Spleen (tissue), 11 donors: Measurements from ENCODE around the gene AHCYL2. TPM values are rescaled to one million over a fixed set of nuclear protein-coding genes. Genes with fewer than 3 reads are reported as not detected.
"Not testable (repeated sequence)": the region's sequence is repeated elsewhere in the genome, so short reads cannot be mapped to it uniquely, and the experiment has no call there.

Experiments used
- DNase-seq: peaks from one replicate; pipeline ENCODE4 v3.0.0-alpha.2; 2020
- H3K27ac ChIP-seq, 8 donors: fragments of 200-600 bp; sonication (generic) in 7 of 8; 1 replicate in 4 of 8; 2 replicates in 4 of 8; pipeline versions ENCODE4 v1.5.0 to v1.8.0; 2016 to 2021; ENCODE audit warnings: inconsistent platforms in 4 of 8, mild to moderate bottlenecking in 4 of 8, moderate library complexity in 1 of 8
- H3K27me3 ChIP-seq, 7 donors: fragments of 200-600 bp; sonication (generic) in 6 of 7; replicated peaks in 1 of 7; 1 replicate in 4 of 7; 2 replicates in 3 of 7; pipeline versions ENCODE4 v1.5.0 to v1.8.0; 2016 to 2021; ENCODE audit warnings: inconsistent platforms in 3 of 7, mild to moderate bottlenecking in 1 of 7
- H3K36me3 ChIP-seq, 6 donors: fragments of 200-600 bp; sonication (generic) in 5 of 6; 1 replicate in 4 of 6; 2 replicates in 2 of 6; pipeline versions ENCODE4 v1.5.0 to v1.8.0; 2016 to 2021; ENCODE audit warnings: inconsistent platforms in 2 of 6
- H3K4me1 ChIP-seq, 6 donors: fragments of 200-600 bp; sonication (generic) in 5 of 6; 1 replicate in 3 of 6; 2 replicates in 3 of 6; pipeline versions ENCODE4 v1.5.0 to v1.8.0; 2016 to 2021; ENCODE audit warnings: inconsistent platforms in 3 of 6
- H3K4me3 ChIP-seq, 8 donors: fragments of 200-600 bp; sonication (generic) in 7 of 8; 1 replicate in 4 of 8; 2 replicates in 4 of 8; pipeline versions ENCODE4 v1.5.0 to v1.8.0; 2016 to 2021; ENCODE audit warnings: inconsistent platforms in 4 of 8, mild to moderate bottlenecking in 4 of 8, moderate library complexity in 2 of 8
- H3K9me3 ChIP-seq, 8 donors: fragments of 200-600 bp; sonication (generic) in 7 of 8; 1 replicate in 4 of 8; 2 replicates in 4 of 8; pipeline versions ENCODE4 v1.5.0 to v1.8.0; 2016 to 2021; ENCODE audit warnings: inconsistent platforms in 4 of 8
- CTCF ChIP-seq, 11 experiments: fragments of 200-600 bp in 7 of 11; fragments of 450-650 bp in 4 of 11; sonication (generic) in 4 of 11; IDR thresholded peaks in 8 of 11; conservative IDR thresholded peaks in 3 of 11; 1 replicate in 7 of 11; 2 replicates in 4 of 11; pipeline versions ENCODE4 v1.4.0 to v1.8.0; 2016 to 2021; ENCODE audit warnings: antibody characterized with exemption in 11 of 11, inconsistent platforms in 4 of 11, mild to moderate bottlenecking in 1 of 11
- POLR2A ChIP-seq, 3 donors: fragments of 450-650 bp; IDR thresholded peaks; one replicate each; pipeline ENCODE4 v1.5.1; 2017; ENCODE audit warnings: antibody characterized with exemption in 3 of 3, mild to moderate bottlenecking in 1 of 3
- POLR2AphosphoS5 ChIP-seq, 3 donors: sonication (generic); formaldehyde crosslinking; IDR thresholded peaks; one replicate each; pipeline ENCODE4 v1.5.1; 2017; ENCODE audit warnings: antibody characterized with exemption in 3 of 3
- WGBS, 5 donors: extraction: QIAGEN DNeasy Blood & Tissue Kit in 3 of 5; methylation state at CpG; one replicate each; pipeline versions ENCODE4 v1.1.5 to v1.1.7; 2013 to 2018; 5-methylcytosine and 5-hydroxymethylcytosine counted together
- intact Hi-C: fragments of 100-400 bp; cut with DNase I; formaldehyde crosslinking; loops from one replicate; pipeline ENCODE4 v1.15.0; 2023; ENCODE audit warnings: low total_unique reads
- polyA plus RNA-seq, 3 donors: library from polyadenylated mRNA; stranded (reverse); fragments of 200-250 nt; gene quantifications; one replicate each; pipeline ENCODE4 v1.2.1, GENCODE V29; 2013
- total RNA-seq, 7 donors: library from RNA; depleted of rRNA in 3 of 7; stranded (reverse); fragments of >200 nt in 3 of 7; fragmentation: NEBNext Ultra II Directional in 4 of 7; extraction: Animal tissue kit (Norgen Biotek cat#: 25700) in 4 of 7; gene quantifications; one replicate each; pipeline versions ENCODE4 v1.1.0 to v1.2.1, GENCODE V29; 2016 to 2021
- donor health status: healthy with polysubstance abuse.
- donor health status: DM: no; HTN: no; CAD: no; lungs with moderate emphysema.
- donor health status: DM: no; HTN: no; CAD: no.
- donor health status: Bipolar disorder and iron deficiency.
- donor health status: healthy.
- donor health status: DM: no; HTN: no; CAD: no.
- donor health status: DM: yes; HTN: yes; CAD: no.

AHCYL2 gene
- total and polyA plus RNA-seq, 10 donors = 3.1 to 20.1 (median 17.8) TPM

GRCh38 chr7:129212596-129212995 is 12.2 kb upstream of the AHCYL2 start:
- intact Hi-C loops = no loop called here
- 86 to 94% (median 89%) methylated on average over 4 of the region's 4 CpGs for WGBS, 5 donors

GRCh38 chr7:129213828-129214227 is 11.0 kb upstream of the AHCYL2 start:
- H3K9me3 ChIP-seq = no peaks in the 10 kb centered on the region
- intact Hi-C loops = no loop called here
- H3K36me3 ChIP-seq = no peaks in the 10 kb centered on the region
- 74 to 76% (median 75%) methylated on average over 15 of the region's 15 CpGs for WGBS, 5 donors
- peaks cover 0 to 13% (median 6%) of the 10 kb centered on the region in 6 donors for H3K4me1 ChIP-seq
- DNase-seq = no peak
- TF ChIP-seq POLR2A (IDR thresholded peaks at IDR 0.05) = no peak
- TF ChIP-seq CTCF (IDR thresholded peaks at IDR 0.05 in 8 of 11, conservative IDR thresholded peaks at IDR 0.05 in 3 of 11) = no peak
- TF ChIP-seq POLR2AphosphoS5 (IDR thresholded peaks at IDR 0.05) = no peak
- H3K27me3 ChIP-seq = peaks cover 0 to 12% (median 0%) of the 10 kb centered on the region in 7 donors
- no peak overlapping the region for H3K27ac ChIP-seq
- no peak overlapping the region for H3K4me3 ChIP-seq

More at GRCh38 chr7:129212596-129212995, 12.2 kb upstream of the AHCYL2 start:
- H3K27ac ChIP-seq = no peak overlapping the region
- no peaks in the 10 kb centered on the region for H3K9me3 ChIP-seq
- H3K4me3 ChIP-seq = no peak overlapping the region
- H3K27me3 ChIP-seq = peaks cover 0 to 4% (median 0%) of the 10 kb centered on the region in 7 donors
- H3K36me3 ChIP-seq = no peaks in the 10 kb centered on the region
- H3K4me1 ChIP-seq = peaks cover 0 to 6% (median 0%) of the 10 kb centered on the region in 6 donors
- TF ChIP-seq POLR2AphosphoS5 (IDR thresholded peaks at IDR 0.05) (no peak), CTCF (IDR thresholded peaks at IDR 0.05 in 8 of 11, conservative IDR thresholded peaks at IDR 0.05 in 3 of 11) (no peak), POLR2A (IDR thresholded peaks at IDR 0.05) (no peak)
- DNase-seq = no peak

- H3K4me1 ChIP-seq, DNase-seq, H3K9me3 ChIP-seq, H3K36me3 ChIP-seq, intact Hi-C loops, H3K27ac ChIP-seq, H3K4me3 ChIP-seq: not testable (repeated sequence)
- WGBS, 5 donors = 95 to 98% (median 97%) methylated on average over 12 to 15 of the region's 15 CpGs
- H3K27me3 ChIP-seq = peaks cover 0 to 12% (median 0%) of the 10 kb centered on the region in 7 donors
Observed at GRCh38 chr7:129215691-129216090, 9.1 kb upstream of the AHCYL2 start.

GRCh38 chr7:129216101-129216715 is 8.6 kb upstream of the AHCYL2 start:
- H3K4me1 ChIP-seq, H3K27ac ChIP-seq, H3K9me3 ChIP-seq, intact Hi-C loops, H3K36me3 ChIP-seq, DNase-seq, H3K4me3 ChIP-seq: not testable (repeated sequence)
- H3K27me3 ChIP-seq = peaks cover 0 to 12% (median 0%) of the 10 kb centered on the region in 7 donors
- WGBS, 5 donors = 91 to 97% (median 95%) methylated on average over 26 to 34 of the region's 34 CpGs

GRCh38 chr7:129216821-129217416 is 7.9 kb upstream of the AHCYL2 start:
- 75 to 81% (median 78%) methylated on average over 7 to 8 of the region's 8 CpGs for WGBS, 5 donors
- H3K36me3 ChIP-seq, intact Hi-C loops: not testable (repeated sequence)

More at GRCh38 chr7:129216821-129217416, 7.9 kb upstream of the AHCYL2 start:
- not testable (repeated sequence) for DNase-seq, H3K4me3 ChIP-seq, H3K27ac ChIP-seq, H3K9me3 ChIP-seq
- Histone ChIP-seq H3K27me3 (peaks cover 0 to 12% (median 0%) of the 10 kb centered on the region in 7 donors), H3K4me1 (peaks cover 0 to 13% (median 10%) of the 10 kb centered on the region in 6 donors)
